Peyer's patch (tissue), 4 donors: ENCODE data around the gene DLGAP1.

ENCODE experiments used
- CTCF ChIP-seq, 6 experiments: fragments of 450-650 bp in 4 of 6; fragments of 200-600 bp in 2 of 6; sonication (generic) in 1 of 6; IDR thresholded peaks; one replicate each; pipeline ENCODE4 v1.5.1; 2017 to 2019; ENCODE audit warnings: antibody characterized with exemption in 6 of 6, mild to moderate bottlenecking in 3 of 6, moderate library complexity in 1 of 6
- POLR2A ChIP-seq, 2 donors: fragments of 450-650 bp; IDR thresholded peaks; one replicate each; pipeline ENCODE4 v1.5.1; 2017; ENCODE audit warnings: antibody characterized with exemption in 2 of 2, mild to moderate bottlenecking in 2 of 2, moderate library complexity in 2 of 2

- no peak for TF ChIP-seq CTCF (IDR thresholded peaks at IDR 0.05)
- TF ChIP-seq POLR2A (IDR thresholded peaks at IDR 0.05): no peak
Observed at GRCh38 chr18:3753106-3753505, 702.0 kb downstream of the DLGAP1 start.
